Activated T-cell treated with anti-CD3 and anti-CD28 coated beads for 48 hours (primary cell): Measurements from ENCODE around the gene KLHL30.

Experiments
- DNase-seq: peaks from one replicate; pipeline ENCODE4 v3.0.0-alpha.2; 2020; ENCODE audit warnings: low read depth

KLHL30 gene

GRCh38 chr2:238187618-238188548, 49.4 kb downstream of the KLHL30 start:
- no peak for DNase-seq

GRCh38 chr2:238190445-238190844, 52.0 kb downstream of the KLHL30 start:
- DNase-seq: no peak
